Progenitor cell of endocrine pancreas (in vitro differentiated cells): ENCODE measurements around the gene FAM47A. TPM values are rescaled to one million over a fixed set of nuclear protein-coding genes. Genes with fewer than 3 reads are reported as not detected.

Experiments
- DNase-seq: peaks from one replicate; pipeline ENCODE4 v3.0.0; 2021; ENCODE audit warnings: low spot score; ENCODE audit not compliant: unreplicated experiment
- H3K27ac Mint-ChIP-seq: 2 replicates; pipeline ENCODE4 v1.8.0; 2021; ENCODE audit warnings: mild to moderate bottlenecking, moderate library complexity, mixed read lengths
- H3K27me3 Mint-ChIP-seq: 2 replicates; pipeline ENCODE4 v1.8.0; 2021; ENCODE audit warnings: mixed read lengths
- H3K36me3 Mint-ChIP-seq: 2 replicates; pipeline ENCODE4 v1.8.0; 2022; ENCODE audit warnings: mixed read lengths; ENCODE audit not compliant: insufficient read depth
- H3K4me1 Mint-ChIP-seq: 2 replicates; pipeline ENCODE4 v1.8.0; 2021; ENCODE audit warnings: low read depth, mixed read lengths
- H3K4me3 Mint-ChIP-seq: 2 replicates; pipeline ENCODE4 v1.8.0; 2021; ENCODE audit warnings: low read depth, mild to moderate bottlenecking, moderate library complexity, mixed read lengths
- H3K9me3 Mint-ChIP-seq: 2 replicates; pipeline ENCODE4 v1.8.0; 2021; ENCODE audit warnings: low read depth, mixed read lengths
- CTCF ChIP-seq: fragments of 200-600 bp; sonication (generic); IDR thresholded peaks from one replicate; pipeline ENCODE4 v1.5.0; 2021; ENCODE audit warnings: antibody characterized with exemption, mild to moderate bottlenecking; ENCODE audit not compliant: unreplicated experiment
- long read RNA-seq: library from polyadenylated mRNA; unstranded; transcript quantifications from one replicate; pipeline ENCODE4 v2.0.0, GENCODE V29; 2020
- total RNA-seq: library from RNA; stranded (reverse); gene quantifications from 2 replicates; pipeline ENCODE4 v1.2.1, GENCODE V29; 2021

FAM47A gene
- not detected in 2 replicates for total RNA-seq
- long read RNA-seq = 0 reads

- Mint-ChIP-seq H3K27me3 (no peaks in the 10 kb centered on the region), H3K36me3 (peaks cover 2% of the 10 kb centered on the region), H3K4me3 (no peak within 1 kb of the TSS), H3K9me3 (peaks cover 14% of the 10 kb centered on the region), H3K4me1 (peaks cover 8% of the 10 kb centered on the region), H3K27ac (no peak within 1 kb of the TSS)
- no peak for DNase-seq
- TF ChIP-seq CTCF = no peak
These were observed at the start of gene FAM47A for GRCh38 chrX:34132028-34132427. Gene FAM47A (minus strand): TSS chrX:34132314. CDS start chrX:34132278, 36 bp downstream.

GRCh38 chrX:34147345-34147744 is 15.2 kb upstream of the FAM47A start:
- no peak overlapping the region for H3K4me3 Mint-ChIP-seq
- DNase-seq = no peak
- H3K27ac Mint-ChIP-seq = no peak overlapping the region
- peaks cover 2% of the 10 kb centered on the region for H3K36me3 Mint-ChIP-seq
- peaks cover 8% of the 10 kb centered on the region for H3K9me3 Mint-ChIP-seq
- TF ChIP-seq CTCF = no peak
- H3K4me1 Mint-ChIP-seq = no peaks in the 10 kb centered on the region
- H3K27me3 Mint-ChIP-seq = no peaks in the 10 kb centered on the region

GRCh38 chrX:34146906-34147305 is 14.8 kb upstream of the FAM47A start:
- H3K4me3 Mint-ChIP-seq = no peak overlapping the region
- no peaks in the 10 kb centered on the region for H3K27me3 Mint-ChIP-seq
- peaks cover 2% of the 10 kb centered on the region for H3K36me3 Mint-ChIP-seq
- no peak for TF ChIP-seq CTCF
- H3K4me1 Mint-ChIP-seq = no peaks in the 10 kb centered on the region
- peaks cover 8% of the 10 kb centered on the region for H3K9me3 Mint-ChIP-seq
- H3K27ac Mint-ChIP-seq = no peak overlapping the region
- DNase-seq = no peak

- Mint-ChIP-seq H3K27ac (no peak overlapping the region), H3K36me3 (peaks cover 2% of the 10 kb centered on the region), H3K4me1 (peaks cover 10% of the 10 kb centered on the region), H3K9me3 (peaks cover 8% of the 10 kb centered on the region), H3K27me3 (no peaks in the 10 kb centered on the region), H3K4me3 (no peak overlapping the region)
- no peak for TF ChIP-seq CTCF
- DNase-seq = no peak
These were observed 12.1 kb upstream of the FAM47A start for GRCh38 chrX:34144246-34144645.

- no peaks in the 10 kb centered on the region for H3K27me3 Mint-ChIP-seq
- no peak for TF ChIP-seq CTCF
- peaks cover 24% of the 10 kb centered on the region for H3K4me1 Mint-ChIP-seq
- no peak for DNase-seq
- H3K4me3 Mint-ChIP-seq = no peak overlapping the region
- H3K36me3 Mint-ChIP-seq = no peaks in the 10 kb centered on the region
- H3K9me3 Mint-ChIP-seq = peaks cover 6% of the 10 kb centered on the region
- H3K27ac Mint-ChIP-seq = no peak overlapping the region
These were observed 8.7 kb upstream of the FAM47A start for GRCh38 chrX:34140816-34141215.
